ENCODE measurements around the gene SMIM43. TPM values are rescaled to one million over a fixed set of nuclear protein-coding genes. Genes with fewer than 3 reads are reported as not detected.

The SMIM43 gene
- total and polyA plus RNA-seq, 7 donors, result 0.03 TPM; not detected in 5

GRCh38 chr4:121749225-121749624 lies 15.7 kb downstream of the SMIM43 start:
- Histone ChIP-seq H3K4me3 (no peak overlapping the region), H3K4me1 (no peaks in the 10 kb centered on the region), H3K9me3 (no peaks in the 10 kb centered on the region), H3K36me3 (ENCODE audit: insufficient read depth in 1 of 2, low read depth in 1 of 2) (no peaks in the 10 kb centered on the region), H3K27ac (no peak overlapping the region), H3K27me3 (ENCODE audit: insufficient read depth in 3 of 3, low read length in 2 of 3) (peaks cover 0 to 3% (median 0%) of the 10 kb centered on the region in 3 donors)
- 3 to 23% (median 11%) methylated on average over 4 of the region's 4 CpGs for WGBS, 3 donors
- intact Hi-C loops (cut with DNase I), result no loop called here
- DNase-seq, result no peak
- TF ChIP-seq, protein P1, sequence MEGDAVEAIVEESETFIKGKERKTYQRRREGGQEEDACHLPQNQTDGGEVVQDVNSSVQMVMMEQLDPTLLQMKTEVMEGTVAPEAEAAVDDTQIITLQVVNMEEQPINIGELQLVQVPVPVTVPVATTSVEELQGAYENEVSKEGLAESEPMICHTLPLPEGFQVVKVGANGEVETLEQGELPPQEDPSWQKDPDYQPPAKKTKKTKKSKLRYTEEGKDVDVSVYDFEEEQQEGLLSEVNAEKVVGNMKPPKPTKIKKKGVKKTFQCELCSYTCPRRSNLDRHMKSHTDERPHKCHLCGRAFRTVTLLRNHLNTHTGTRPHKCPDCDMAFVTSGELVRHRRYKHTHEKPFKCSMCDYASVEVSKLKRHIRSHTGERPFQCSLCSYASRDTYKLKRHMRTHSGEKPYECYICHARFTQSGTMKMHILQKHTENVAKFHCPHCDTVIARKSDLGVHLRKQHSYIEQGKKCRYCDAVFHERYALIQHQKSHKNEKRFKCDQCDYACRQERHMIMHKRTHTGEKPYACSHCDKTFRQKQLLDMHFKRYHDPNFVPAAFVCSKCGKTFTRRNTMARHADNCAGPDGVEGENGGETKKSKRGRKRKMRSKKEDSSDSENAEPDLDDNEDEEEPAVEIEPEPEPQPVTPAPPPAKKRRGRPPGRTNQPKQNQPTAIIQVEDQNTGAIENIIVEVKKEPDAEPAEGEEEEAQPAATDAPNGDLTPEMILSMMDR (IDR thresholded peaks at IDR 0.05), result no peak
- no peak for ATAC-seq

DNA sequence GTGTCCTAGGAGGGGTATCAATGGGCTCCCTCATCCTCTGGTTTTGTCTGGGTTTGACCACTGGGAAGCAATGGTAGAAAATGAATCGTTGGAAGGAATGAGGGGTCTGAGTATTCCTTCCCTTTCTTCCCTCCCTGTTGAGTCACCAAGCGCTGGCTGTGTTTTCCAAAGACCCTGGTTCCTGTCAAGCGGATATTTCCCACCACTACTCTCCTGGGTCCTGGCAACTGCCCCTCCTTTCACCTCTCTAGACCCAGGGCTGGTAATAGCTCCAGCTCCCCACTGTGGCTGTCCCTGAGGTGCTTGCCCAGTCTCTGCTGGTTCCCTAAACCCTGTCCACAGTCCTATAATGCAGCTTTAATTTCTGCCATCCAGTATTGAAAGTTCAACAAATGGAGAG lies 22.2 kb downstream of the SMIM43 start:
- Histone ChIP-seq H3K4me3 (no peak overlapping the region), H3K27ac (no peak overlapping the region), H3K27me3 (ENCODE audit: insufficient read depth in 3 of 3, low read length in 2 of 3) (peaks cover 0 to 3% (median 0%) of the 10 kb centered on the region in 3 donors), H3K4me1 (no peaks in the 10 kb centered on the region), H3K9me3 (no peaks in the 10 kb centered on the region), H3K36me3 (ENCODE audit: insufficient read depth in 1 of 2, low read depth in 1 of 2) (no peaks in the 10 kb centered on the region)
- TF ChIP-seq, protein P1 (IDR thresholded peaks at IDR 0.05), result no peak
- WGBS, 3 donors, result 50 to 80% (median 61%) methylated on average over 3 of the region's 3 CpGs
- DNase-seq (no peak), ATAC-seq (no peak)
- intact Hi-C loops (cut with DNase I), result no loop called here

DNA sequence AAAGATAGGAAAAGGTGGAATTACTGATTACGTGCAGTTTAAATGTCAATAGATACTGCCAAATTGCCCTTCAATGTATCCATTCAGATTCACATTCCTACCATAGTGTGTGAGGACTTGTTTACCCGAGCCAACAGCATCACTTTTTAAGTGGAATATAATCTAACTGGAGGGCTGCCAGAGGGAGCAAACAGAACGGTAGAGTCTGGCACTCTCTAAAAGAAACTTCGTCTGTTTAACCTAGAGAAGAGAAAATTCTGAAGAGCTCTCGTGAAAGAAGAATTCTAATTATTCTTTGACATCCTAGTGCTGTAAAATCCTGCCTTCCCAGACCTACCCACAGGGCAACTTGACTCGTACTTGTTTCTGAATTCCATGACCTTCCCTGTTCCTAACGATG lies 23.2 kb downstream of the SMIM43 start:
- no peaks in the 10 kb centered on the region for H3K9me3 ChIP-seq
- ATAC-seq, result no peak
- H3K27me3 ChIP-seq (ENCODE audit: insufficient read depth in 3 of 3, low read length in 2 of 3), result peaks cover 0 to 3% (median 0%) of the 10 kb centered on the region in 3 donors
- H3K36me3 ChIP-seq (ENCODE audit: insufficient read depth in 1 of 2, low read depth in 1 of 2), result no peaks in the 10 kb centered on the region
- no peak for DNase-seq
- TF ChIP-seq, protein P1 (IDR thresholded peaks at IDR 0.05), result no peak
- no peaks in the 10 kb centered on the region for H3K4me1 ChIP-seq
- intact Hi-C loops (cut with DNase I), result no loop called here
- no peak overlapping the region for H3K4me3 ChIP-seq
- H3K27ac ChIP-seq, result no peak overlapping the region
- 23 to 36% (median 26%) methylated on average over 7 of the region's 7 CpGs for WGBS, 3 donors

GRCh38 chr4:121740796-121741409 lies 24.1 kb downstream of the SMIM43 start:
- no peaks in the 10 kb centered on the region for H3K4me1 ChIP-seq
- H3K9me3 ChIP-seq, result no peaks in the 10 kb centered on the region
- H3K4me3 ChIP-seq, result no peak overlapping the region
- no peaks in the 10 kb centered on the region for H3K36me3 ChIP-seq (ENCODE audit: insufficient read depth in 1 of 2, low read depth in 1 of 2)
- WGBS, 3 donors, result 74 to 79% (median 77%) methylated on average over 12 of the region's 12 CpGs
- TF ChIP-seq, protein P1 (IDR thresholded peaks at IDR 0.05), result no peak
- H3K27ac ChIP-seq, result no peak overlapping the region
- no peak for ATAC-seq
- peaks cover 0 to 3% (median 0%) of the 10 kb centered on the region in 3 donors for H3K27me3 ChIP-seq (ENCODE audit: insufficient read depth in 3 of 3, low read length in 2 of 3)
- DNase-seq, result no peak
- intact Hi-C loops (cut with DNase I), result no loop called here

DNA sequence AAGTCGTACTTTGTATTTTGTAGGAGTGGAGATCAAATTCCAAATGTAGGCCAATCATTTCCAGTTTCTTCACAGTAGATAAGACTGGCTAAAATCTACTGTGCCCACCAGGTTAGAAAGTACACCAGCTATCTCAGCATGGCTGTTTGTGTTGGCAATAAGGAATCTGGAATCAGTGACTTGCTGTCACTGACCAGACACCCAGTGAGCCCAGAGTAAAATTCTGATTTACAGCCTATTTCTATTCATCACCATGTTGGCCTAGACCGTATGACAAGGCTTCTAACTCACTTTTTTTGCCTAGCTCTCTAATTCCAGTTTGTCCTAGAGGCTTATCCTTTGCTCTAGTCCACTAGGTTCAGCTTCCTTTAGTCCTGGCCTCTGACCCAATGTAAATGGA lies 25.4 kb downstream of the SMIM43 start:
- no peak for DNase-seq
- TF ChIP-seq, protein P1 (IDR thresholded peaks at IDR 0.05), result no peak
- 27 to 46% (median 40%) methylated on average over 2 of the region's 2 CpGs for WGBS, 3 donors
- no peaks in the 10 kb centered on the region for H3K9me3 ChIP-seq
- H3K27me3 ChIP-seq (ENCODE audit: insufficient read depth in 3 of 3, low read length in 2 of 3), result peaks cover 0 to 3% (median 0%) of the 10 kb centered on the region in 3 donors
- no peak for ATAC-seq
- no peak overlapping the region for H3K27ac ChIP-seq
- intact Hi-C loops (cut with DNase I), result loop anchor here (5.0 to 10.0 kb wide), 2 partner anchors 367 to 545 kb away; no protein-coding TSS in a partner anchor
- H3K36me3 ChIP-seq (ENCODE audit: insufficient read depth in 1 of 2, low read depth in 1 of 2), result no peaks in the 10 kb centered on the region
- no peak overlapping the region for H3K4me3 ChIP-seq
- H3K4me1 ChIP-seq, result no peaks in the 10 kb centered on the region
